Fibroblast of lung (primary cell): ENCODE measurements around the gene ARHGEF7.

ENCODE experiments used
- EZH2 ChIP-seq: IDR thresholded peaks from 2 replicates; pipeline ENCODE4 v1.5.1; 2012; ENCODE audit warnings: low read length, control low read depth, mild to moderate bottlenecking; ENCODE audit errors: missing control alignments
- TF ChIP-seq, protein P1 (sequence below), 2 donors: IDR thresholded peaks in 1 of 2; conservative IDR thresholded peaks in 1 of 2; 1 replicate in 1 of 2; 2 replicates in 1 of 2; pipeline ENCODE4 v1.5.1; 2011 to 2012; ENCODE audit warnings: low read length in 2 of 2, control low read depth in 1 of 2, inconsistent platforms in 1 of 2, low read depth in 1 of 2, mild to moderate bottlenecking in 1 of 2

DNA sequence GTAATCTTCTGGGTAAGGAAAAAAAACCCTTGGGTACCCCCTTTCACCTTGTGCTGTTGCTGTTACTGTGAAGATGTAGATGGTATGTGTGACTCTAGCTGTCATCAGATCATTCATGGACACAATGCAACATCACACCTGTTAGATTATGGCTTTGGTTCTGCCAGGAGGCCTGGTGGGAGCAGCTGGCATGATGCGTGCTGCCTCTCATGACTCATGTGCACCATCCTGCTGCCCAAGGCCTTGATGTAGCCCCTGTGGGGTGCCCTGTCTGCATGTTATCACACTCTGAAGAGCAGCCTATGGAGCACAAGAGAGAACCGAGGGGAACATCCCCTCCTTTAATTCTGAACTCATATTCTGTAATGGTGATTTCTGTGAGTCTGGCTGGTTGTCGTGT is 147.6 kb downstream of the ARHGEF7 start:
- TF ChIP-seq, protein P1, sequence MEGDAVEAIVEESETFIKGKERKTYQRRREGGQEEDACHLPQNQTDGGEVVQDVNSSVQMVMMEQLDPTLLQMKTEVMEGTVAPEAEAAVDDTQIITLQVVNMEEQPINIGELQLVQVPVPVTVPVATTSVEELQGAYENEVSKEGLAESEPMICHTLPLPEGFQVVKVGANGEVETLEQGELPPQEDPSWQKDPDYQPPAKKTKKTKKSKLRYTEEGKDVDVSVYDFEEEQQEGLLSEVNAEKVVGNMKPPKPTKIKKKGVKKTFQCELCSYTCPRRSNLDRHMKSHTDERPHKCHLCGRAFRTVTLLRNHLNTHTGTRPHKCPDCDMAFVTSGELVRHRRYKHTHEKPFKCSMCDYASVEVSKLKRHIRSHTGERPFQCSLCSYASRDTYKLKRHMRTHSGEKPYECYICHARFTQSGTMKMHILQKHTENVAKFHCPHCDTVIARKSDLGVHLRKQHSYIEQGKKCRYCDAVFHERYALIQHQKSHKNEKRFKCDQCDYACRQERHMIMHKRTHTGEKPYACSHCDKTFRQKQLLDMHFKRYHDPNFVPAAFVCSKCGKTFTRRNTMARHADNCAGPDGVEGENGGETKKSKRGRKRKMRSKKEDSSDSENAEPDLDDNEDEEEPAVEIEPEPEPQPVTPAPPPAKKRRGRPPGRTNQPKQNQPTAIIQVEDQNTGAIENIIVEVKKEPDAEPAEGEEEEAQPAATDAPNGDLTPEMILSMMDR (conservative IDR thresholded peaks at IDR 0.05 in 1 of 2, IDR thresholded peaks at IDR 0.05 in 1 of 2; ENCODE audit: low read depth in 1 of 2, low read length in 2 of 2), result no peak
- no peak for TF ChIP-seq EZH2
